K562 (cell line): ENCODE results near the gene RSU1. TPM values are rescaled to one million over a fixed set of nuclear protein-coding genes. Genes with fewer than 3 reads are reported as not detected.

Source experiments
- ATAC-seq: fragments of 200-7000 bp; cut with Tn5 transposase; 3 replicates; pipeline ENCODE4 v1.9.1; 2020; ENCODE audit warnings: moderate library complexity
- BruUV-seq: library from RNA; stranded (reverse); fragments of 400-500 nt; replicated peaks from 2 replicates; lab custom pipeline; 2021; lab: Mats Ljungman, UMichigan
- CTCF ChIA-PET: fragments of 300-600 bp; formaldehyde crosslinking; extraction: SDS; loops from one replicate; lab custom pipeline; 2021; ENCODE audit warnings: low intra/inter-chr PET ratio; lab: Yijun Ruan, JAX
- POLR2A ChIA-PET: fragments of 300-600, 350-650 bp; sonication (Branson Sonifier 250); formaldehyde crosslinking; extraction: SDS; loops from one replicate; lab custom pipeline; 2021; ENCODE audit warnings: antibody characterized with exemption, inconsistent platforms; lab: Yijun Ruan, JAX
- DNase-seq, 4 experiments: peaks; one replicate each; pipeline versions ENCODE4 v3.0.0 to v3.0.0-alpha.2; 2011 to 2018; ENCODE audit warnings: low spot score in 3 of 4, mixed read lengths in 3 of 4; ENCODE audit errors: extremely low read depth in 1 of 4
- FAIRE-seq: peaks from 2 replicates; lab custom pipeline; 2011; peaks lifted over from hg19 to GRCh38; lab: Jason Lieb, UNC
- H2AFZ ChIP-seq: 2 replicates; pipeline ENCODE4 v1.6.0; 2011; ENCODE audit warnings: low read depth, low read length, control low read depth, inconsistent platforms
- H3K27ac ChIP-seq: fragments of 200-600 bp; 3 replicates; pipeline ENCODE4 v1.8.0; 2011; ENCODE audit warnings: low read depth, mild to moderate bottlenecking, control low read depth, inconsistent platforms, low read length, moderate library complexity, mixed read lengths; ENCODE audit errors: extremely low read depth
- H3K27me3 ChIP-seq, 2 experiments: fragments of 300-600 bp in 1 of 2; 2 replicates in 1 of 2; 3 replicates in 1 of 2; pipeline versions ENCODE4 v1.6.0 to v1.8.0; 2011; ENCODE audit warnings: inconsistent platforms in 2 of 2, low read length in 2 of 2, mild to moderate bottlenecking in 1 of 2, mixed read lengths in 1 of 2, moderate library complexity in 1 of 2; ENCODE audit not compliant: control insufficient read depth in 2 of 2, insufficient read depth in 2 of 2
- H3K36me3 ChIP-seq: fragments of 300-600 bp; 3 replicates; pipeline ENCODE4 v1.8.0; 2011; ENCODE audit warnings: mild to moderate bottlenecking, low read length, inconsistent platforms; ENCODE audit not compliant: control insufficient read depth, insufficient read depth
- H3K4me1 ChIP-seq, 2 experiments: fragments of 200-600 bp in 1 of 2; replicated peaks in 1 of 2; 2 replicates in 1 of 2; 3 replicates in 1 of 2; pipeline versions ENCODE4 v1.5.1 to v1.8.0; 2011; ENCODE audit warnings: inconsistent platforms in 2 of 2, low read length in 2 of 2, mild to moderate bottlenecking in 1 of 2, mixed read lengths in 1 of 2, moderate library complexity in 1 of 2; ENCODE audit not compliant: control insufficient read depth in 2 of 2, insufficient read depth in 2 of 2
- H3K4me2 ChIP-seq: 2 replicates; pipeline ENCODE4 v1.6.1; 2011; ENCODE audit warnings: low read length, control low read depth, inconsistent platforms, mixed read lengths; ENCODE audit not compliant: insufficient read depth
- H3K4me3 ChIP-seq: fragments of 200-600 bp; sonication (generic), shearing (Covaris generic); 2 replicates; pipeline ENCODE4 v1.5.1; 2016; ENCODE audit warnings: control low read depth, inconsistent platforms
- H3K79me2 ChIP-seq: fragments of 200-600 bp; 3 replicates; pipeline ENCODE4 v1.8.0; 2011; ENCODE audit warnings: low read length, inconsistent platforms; ENCODE audit not compliant: control insufficient read depth, insufficient read depth
- H3K9ac ChIP-seq, 2 experiments: 2 replicates each; pipeline versions ENCODE4 v1.6.0 to v1.6.1; 2011; ENCODE audit warnings: low read depth in 2 of 2, low read length in 2 of 2, control low read depth in 1 of 2, inconsistent platforms in 1 of 2, mild to moderate bottlenecking in 1 of 2, mixed read lengths in 1 of 2; ENCODE audit not compliant: insufficient read depth in 1 of 2
- H3K9me1 ChIP-seq: one replicate; pipeline ENCODE4 v1.6.0; 2011; ENCODE audit warnings: inconsistent platforms, mild to moderate bottlenecking, low read length, moderate library complexity; ENCODE audit not compliant: control insufficient read depth, insufficient read depth
- H3K9me3 ChIP-seq: replicated peaks from 2 replicates; pipeline ENCODE4 v1.5.1; 2011; ENCODE audit warnings: low read depth, low read length, inconsistent platforms; ENCODE audit not compliant: control insufficient read depth, insufficient read depth
- H4K20me1 ChIP-seq: replicated peaks from 2 replicates; pipeline ENCODE4 v1.6.1; 2011; ENCODE audit warnings: low read length, inconsistent platforms, mixed read lengths; ENCODE audit not compliant: control insufficient read depth, insufficient read depth
- FOXK1 ChIP-seq: sonication (generic); formaldehyde crosslinking; IDR thresholded peaks from 2 replicates; pipeline ENCODE4 v1.8.0; 2022; ENCODE audit warnings: missing genetic modification reagents, mild to moderate bottlenecking, borderline replicate concordance
- FOXM1 ChIP-seq, 2 experiments: fragments of 450-650 bp in 1 of 2; sonication (generic) in 1 of 2; formaldehyde crosslinking in 1 of 2; IDR thresholded peaks; 2 replicates each; pipeline versions ENCODE4 v1.6.1 to v1.9.0; 2017 to 2022; ENCODE audit warnings: low read depth in 2 of 2, mild to moderate bottlenecking in 2 of 2, missing genetic modification reagents in 1 of 2, moderate library complexity in 1 of 2
- JUN ChIP-seq, 2 experiments: sonication (generic) in 1 of 2; formaldehyde crosslinking in 1 of 2; IDR thresholded peaks; 2 replicates each; pipeline versions ENCODE4 v1.6.1 to v1.8.0; 2012 to 2022; ENCODE audit warnings: borderline replicate concordance in 2 of 2, mild to moderate bottlenecking in 2 of 2, improper control_type of control experiment in 1 of 2, low read depth in 1 of 2, low read length in 1 of 2, missing genetic modification reagents in 1 of 2
- MED1 ChIP-seq: sonication (generic); formaldehyde crosslinking; IDR thresholded peaks from 2 replicates; pipeline ENCODE4 v1.8.1; 2023; ENCODE audit warnings: missing genetic modification reagents, borderline replicate concordance
- NELFE ChIP-seq: IDR thresholded peaks from 2 replicates; pipeline ENCODE4 v1.6.1; 2011; ENCODE audit warnings: mild to moderate bottlenecking; ENCODE audit not compliant: insufficient read depth, insufficient read length
- PML ChIP-seq: IDR thresholded peaks from 2 replicates; pipeline ENCODE4 v1.6.1; 2012; ENCODE audit warnings: low read length, inconsistent platforms
- RB1 ChIP-seq: fragments of 450-650 bp; IDR thresholded peaks from 2 replicates; pipeline ENCODE4 v1.6.1; 2017; ENCODE audit warnings: low read depth, mild to moderate bottlenecking
- SP2 ChIP-seq: IDR thresholded peaks from 2 replicates; pipeline ENCODE4 v1.6.1; 2011; ENCODE audit warnings: mild to moderate bottlenecking, low read depth, low read length, moderate library complexity; ENCODE audit not compliant: poor library complexity, severe bottlenecking; ENCODE audit errors: extremely low read depth
- ZSCAN32 ChIP-seq: fragments of 450-650 bp; formaldehyde crosslinking; IDR thresholded peaks from 2 replicates; pipeline ENCODE4 v1.4.0; 2020; ENCODE audit warnings: mild to moderate bottlenecking, moderate library complexity
- WGBS: fragments of 100-300 bp; shearing (Covaris generic); methylation state at CpG from one replicate; pipeline ENCODE4 v1.1.6; 2016; ENCODE audit warnings: low coverage, mixed read lengths; ENCODE audit not compliant: insufficient coverage; ENCODE audit errors: missing lambda C conversion rate; 5-methylcytosine and 5-hydroxymethylcytosine counted together
- in situ Hi-C: fragments of 300-500 bp; cut with MboI; formaldehyde crosslinking; loops from 4 replicates; pipeline ENCODE4 v1.15.0; 2018; ENCODE audit warnings: inconsistent platforms, mixed read lengths
- intact Hi-C: fragments of 100-400 bp; cut with micrococcal nuclease; formaldehyde crosslinking; loops from 2 replicates; pipeline ENCODE4 v1.14.2; 2022
- polyA plus RNA-seq, 8 experiments: library from polyadenylated mRNA; depleted of rRNA in 4 of 8; stranded (reverse) in 5 of 8; unstranded in 3 of 8; fragments of >200 nt; fragmentation: Nextera tagmentation in 2 of 8; fragmentation: Illumina TruSeq in 1 of 8; extraction: Ambion mirVana in 2 of 8; extraction: Trizol in 1 of 8; gene quantifications; 2 replicates each; pipeline versions ENCODE4 v1.2.1 to v1.2.3, GENCODE V29; 2011 to 2014; ENCODE audit warnings: inconsistent platforms in 1 of 8, missing spikeins in 1 of 8
- total RNA-seq, 7 experiments: library from RNA; depleted of rRNA in 6 of 7; stranded (reverse); fragments of >200 nt in 6 of 7; fragmentation: Illumina TruSeq in 2 of 7; extraction: Trizol in 2 of 7; gene quantifications; 2 replicates each; pipeline versions ENCODE4 v1.2.1 to v1.2.3, GENCODE V29; 2011 to 2021; ENCODE audit warnings: low replicate concordance in 1 of 7
- TF ChIP-seq, protein P1 (sequence below): fragments of 250-450 bp; sonication (Bioruptor Pico); IDR thresholded peaks from 2 replicates; pipeline ENCODE4 v1.8.0; 2021; ENCODE audit warnings: borderline replicate concordance, mild to moderate bottlenecking, moderate library complexity; ENCODE audit not compliant: poor library complexity, severe bottlenecking

Gene RSU1
- total and polyA plus RNA-seq, 9 of the 15 experiments (the other 6 are each of a cell fraction or from before 2014, with no cell fraction given) = 18.8 to 67.3 (median 31.5) TPM

DNA sequence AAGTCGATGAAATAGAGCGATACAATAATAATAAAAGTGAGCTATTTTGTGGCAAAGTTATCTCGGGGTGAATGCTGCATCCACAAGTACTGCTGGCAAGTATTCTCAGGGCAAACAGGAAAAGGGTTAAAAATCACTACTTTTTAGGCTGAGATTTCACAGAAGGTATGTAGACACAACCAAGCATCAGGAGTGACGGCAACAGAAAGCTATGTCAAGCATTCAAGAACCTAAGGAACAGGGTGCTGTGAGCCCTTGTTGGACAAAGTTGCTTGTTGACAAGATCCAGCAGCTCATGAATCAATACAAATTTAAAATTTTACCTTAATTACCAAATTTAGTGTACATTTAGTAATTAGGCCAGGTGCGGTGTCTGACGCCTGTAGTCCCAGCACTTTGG lies 254.3 kb downstream of the RSU1 start:
- no peaks in the 10 kb centered on the region for H3K4me1 ChIP-seq

DNA sequence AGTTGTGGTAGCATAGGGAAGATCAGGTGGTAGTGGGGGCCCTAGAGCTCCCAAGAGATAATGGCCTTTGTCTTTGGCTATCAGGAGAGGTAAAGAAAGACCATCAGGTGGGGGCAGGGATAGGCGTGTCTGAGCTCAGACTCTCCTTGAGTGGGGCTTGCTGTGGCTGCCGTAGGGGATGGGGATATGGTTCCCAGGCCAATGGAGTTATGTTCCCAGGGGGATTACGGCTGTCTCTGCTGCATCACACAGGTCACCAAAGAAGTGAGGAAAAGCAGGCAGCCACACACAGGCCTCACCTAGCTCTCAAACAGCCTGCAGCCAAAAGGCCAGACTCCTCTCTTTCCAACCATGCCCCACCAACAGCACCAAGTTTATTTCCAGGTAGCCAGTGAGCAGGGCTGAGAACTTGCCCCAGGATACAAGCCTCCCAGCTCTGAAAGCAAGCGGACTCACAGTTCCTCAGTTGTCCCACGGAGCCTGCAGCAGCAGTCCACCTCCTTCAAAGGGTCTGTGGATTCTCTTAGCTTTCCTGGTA lies 257.9 kb downstream of the RSU1 start:
- intact Hi-C loops = no loop called here
- POLR2A ChIA-PET = interaction anchor here (0.6 to 1.5 kb wide), 3 partner anchors 17 to 803 kb away, joined by 3 read pairs; no protein-coding TSS in a partner anchor

More for the DNA sequence above, 254.3 kb downstream of the RSU1 start:
- Histone ChIP-seq H3K79me2 (no peaks in the 10 kb centered on the region), H3K9ac (no peak overlapping the region), H3K9me3 (no peaks in the 10 kb centered on the region), H3K36me3 (no peaks in the 10 kb centered on the region), H3K4me3 (no peak overlapping the region)
- FAIRE-seq = no peak
- POLR2A ChIA-PET = no interaction called here
- BruUV-seq = no TSS peak
- 6% methylated on average over 6 of the region's 6 CpGs for WGBS
- no peak for TF ChIP-seq RB1
- no peak for TF ChIP-seq JUN (IDR thresholded peaks at IDR 0.05; ENCODE audit: borderline replicate concordance, low read depth, low read length)
- TF ChIP-seq JUN (CRISPR knock-in tag; IDR thresholded peaks at IDR 0.05; ENCODE audit: borderline replicate concordance) = no peak
- no peak for TF ChIP-seq FOXK1 (CRISPR knock-in tag)
- TF ChIP-seq MED1 = no peak
- no peak for TF ChIP-seq SP2
- no peak for TF ChIP-seq ZSCAN32 (CRISPR knock-in tag)
- TF ChIP-seq, all 486 proteins: peak for 0
- H3K4me2 ChIP-seq = no peak overlapping the region
- ATAC-seq (no peak), DNase-seq (no peak)
- in situ Hi-C loops (no loop called here), intact Hi-C loops (no loop called here)
- H3K27me3 ChIP-seq = peaks cover 0 to 3% of the 10 kb centered on the region in 2 experiments; a peak in 2 of 5 replicates
- no peaks in the 10 kb centered on the region for H3K9me1 ChIP-seq
- CTCF ChIA-PET = no interaction called here
- no peak overlapping the region for H3K27ac ChIP-seq
- no peak overlapping the region for H2AFZ ChIP-seq
- no peaks in the 10 kb centered on the region for H4K20me1 ChIP-seq

More for the DNA sequence above, 257.9 kb downstream of the RSU1 start:
- 0% methylated on average over 5 of the region's 5 CpGs for WGBS
- no TSS peak for BruUV-seq
- no peak overlapping the region for H3K9ac ChIP-seq
- H4K20me1 ChIP-seq = no peaks in the 10 kb centered on the region
- H2AFZ ChIP-seq = no peak overlapping the region
- CTCF ChIA-PET = no interaction called here
- no peaks in the 10 kb centered on the region for H3K36me3 ChIP-seq
- H3K4me1 ChIP-seq = no peaks in the 10 kb centered on the region
- no peaks in the 10 kb centered on the region for H3K9me1 ChIP-seq
- H3K4me2 ChIP-seq = no peak overlapping the region
- no peaks in the 10 kb centered on the region for H3K79me2 ChIP-seq
- H3K9me3 ChIP-seq = no peaks in the 10 kb centered on the region
- in situ Hi-C loops = no loop called here
- peaks cover 0 to 3% of the 10 kb centered on the region in 2 experiments; a peak in 2 of 5 replicates for H3K27me3 ChIP-seq
- FAIRE-seq (no peak), DNase-seq (no peak), ATAC-seq (no peak)
- no peak for TF ChIP-seq NELFE
- no peak for TF ChIP-seq PML
- TF ChIP-seq FOXM1 (IDR thresholded peaks at IDR 0.05; ENCODE audit: low read depth) = no peak
- no peak for TF ChIP-seq FOXM1 (CRISPR knock-in tag; IDR thresholded peaks at IDR 0.05; ENCODE audit: low read depth)
- TF ChIP-seq, protein P1, sequence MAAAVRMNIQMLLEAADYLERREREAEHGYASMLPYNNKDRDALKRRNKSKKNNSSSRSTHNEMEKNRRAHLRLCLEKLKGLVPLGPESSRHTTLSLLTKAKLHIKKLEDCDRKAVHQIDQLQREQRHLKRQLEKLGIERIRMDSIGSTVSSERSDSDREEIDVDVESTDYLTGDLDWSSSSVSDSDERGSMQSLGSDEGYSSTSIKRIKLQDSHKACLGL (CRISPR knock-in tag) = no peak
- no peak overlapping the region for H3K27ac ChIP-seq
- H3K4me3 ChIP-seq = no peak overlapping the region
